Measurements from ENCODE around the gene FSHR.

Gene FSHR

GRCh38 chr2:49032936-49033335, 121.4 kb downstream of the FSHR start:
- no peak for DNase-seq (ENCODE audit: low read depth in 3 of 3)

GRCh38 chr2:49032126-49032525, 122.2 kb downstream of the FSHR start:
- DNase-seq (ENCODE audit: low read depth in 3 of 3): no peak

- DNase-seq (ENCODE audit: low read depth in 3 of 3): no peak
These were observed 124.9 kb downstream of the FSHR start for GRCh38 chr2:49029406-49029805.

- no peak for DNase-seq (ENCODE audit: low read depth in 3 of 3)
These were observed 126.2 kb downstream of the FSHR start for GRCh38 chr2:49028101-49028500.

GRCh38 chr2:49026706-49027105, 127.6 kb downstream of the FSHR start:
- no peak for DNase-seq (ENCODE audit: low read depth in 3 of 3)

- no peak for DNase-seq (ENCODE audit: low read depth in 3 of 3)
These were observed 133.0 kb downstream of the FSHR start for GRCh38 chr2:49021271-49021670.

- DNase-seq (ENCODE audit: low read depth in 3 of 3): no peak
These were observed 149.1 kb downstream of the FSHR start for GRCh38 chr2:49005261-49005660.

- DNase-seq (ENCODE audit: low read depth in 3 of 3): no peak
These were observed 150.2 kb downstream of the FSHR start for GRCh38 chr2:49004036-49004626.

GRCh38 chr2:49003201-49003600, 151.1 kb downstream of the FSHR start:
- DNase-seq (ENCODE audit: low read depth in 3 of 3): no peak

- DNase-seq (ENCODE audit: low read depth in 3 of 3): no peak
These were observed 151.6 kb downstream of the FSHR start for GRCh38 chr2:49002750-49003149.

- DNase-seq (ENCODE audit: low read depth in 3 of 3): no peak
These were observed 153.6 kb downstream of the FSHR start for GRCh38 chr2:49000695-49001094.

- no peak for DNase-seq (ENCODE audit: low read depth in 3 of 3)
These were observed 155.9 kb downstream of the FSHR start for GRCh38 chr2:48998449-48998848.

GRCh38 chr2:48993576-48993975, 160.7 kb downstream of the FSHR start:
- no peak for DNase-seq (ENCODE audit: low read depth in 3 of 3)

GRCh38 chr2:48991415-48992131, 162.7 kb downstream of the FSHR start:
- no peak for DNase-seq (ENCODE audit: low read depth in 3 of 3)

GRCh38 chr2:48984922-48985321, 169.4 kb downstream of the FSHR start:
- DNase-seq (ENCODE audit: low read depth in 3 of 3): no peak

- DNase-seq (ENCODE audit: low read depth in 3 of 3): no peak
These were observed 170.8 kb downstream of the FSHR start for GRCh38 chr2:48983551-48983950.

- DNase-seq (ENCODE audit: low read depth in 3 of 3): no peak
These were observed 171.4 kb downstream of the FSHR start for GRCh38 chr2:48982887-48983435.

GRCh38 chr2:48980846-48981245, 173.5 kb downstream of the FSHR start:
- no peak for DNase-seq (ENCODE audit: low read depth in 3 of 3)

- DNase-seq (ENCODE audit: low read depth in 3 of 3): no peak
These were observed 174.6 kb downstream of the FSHR start for GRCh38 chr2:48979691-48980090.

- no peak for DNase-seq (ENCODE audit: low read depth in 3 of 3)
These were observed 176.2 kb downstream of the FSHR start for GRCh38 chr2:48978131-48978530.

- DNase-seq (ENCODE audit: low read depth in 3 of 3): no peak
These were observed 182.5 kb downstream of the FSHR start for GRCh38 chr2:48971801-48972200.

- no peak for DNase-seq (ENCODE audit: low read depth in 3 of 3)
These were observed 186.3 kb downstream of the FSHR start for GRCh38 chr2:48968011-48968410.

GRCh38 chr2:48965204-48965603, 189.1 kb downstream of the FSHR start:
- no peak for DNase-seq (ENCODE audit: low read depth in 3 of 3)
